Neural cell (in vitro differentiated cells): ENCODE data around the gene ENTPD1. TPM values are rescaled to one million over a fixed set of nuclear protein-coding genes. Genes with fewer than 3 reads are reported as not detected.

Experiments used
- H2AFZ ChIP-seq: fragments of 200-600, 300-800 bp; sonication (generic), shearing (Covaris generic); 2 replicates; pipeline ENCODE4 v1.6.0; 2014; ENCODE audit warnings: low read depth, mild to moderate bottlenecking, antibody characterized with exemption, low read length, moderate library complexity
- H3F3A ChIP-seq: fragments of 200-600 bp; shearing (Covaris generic); 2 replicates; pipeline ENCODE4 v1.6.1; 2016; ENCODE audit warnings: mild to moderate bottlenecking, moderate library complexity, mixed read lengths, antibody characterized with exemption, low read length; ENCODE audit not compliant: insufficient read depth, poor library complexity, severe bottlenecking
- H3K27ac ChIP-seq: fragments of 200-600, 300-800 bp; sonication (generic), shearing (Covaris generic); 2 replicates; pipeline ENCODE4 v1.5.1; 2014; ENCODE audit warnings: mild to moderate bottlenecking, low read length, moderate library complexity
- H3K27me3 ChIP-seq: fragments of 300-800, 200-600 bp; sonication (generic), shearing (Covaris generic); 2 replicates; pipeline ENCODE4 v1.6.0; 2014; ENCODE audit warnings: mild to moderate bottlenecking, low read depth, low read length, moderate library complexity; ENCODE audit not compliant: insufficient read depth
- H3K36me3 ChIP-seq: fragments of 300-800, 200-600 bp; sonication (generic), shearing (Covaris generic); 2 replicates; pipeline ENCODE4 v1.5.1; 2014; ENCODE audit warnings: mild to moderate bottlenecking, antibody characterized with exemption, low read length, moderate library complexity; ENCODE audit not compliant: insufficient read depth
- H3K4me2 ChIP-seq: fragments of 300-800, 200-600 bp; sonication (generic), shearing (Covaris generic); 2 replicates; pipeline ENCODE4 v1.6.0; 2014; ENCODE audit warnings: mild to moderate bottlenecking, low read length
- H3K4me3 ChIP-seq: fragments of 300-800, 200-600 bp; sonication (generic), shearing (Covaris generic); 2 replicates; pipeline ENCODE4 v1.5.1; 2014; ENCODE audit warnings: mild to moderate bottlenecking, low read length, moderate library complexity
- H3K79me2 ChIP-seq: fragments of 200-600 bp; shearing (Covaris generic); replicated peaks from 2 replicates; pipeline ENCODE4 v1.6.0; 2014; ENCODE audit warnings: mild to moderate bottlenecking, low read length, moderate library complexity; ENCODE audit not compliant: insufficient read depth
- H3K9ac ChIP-seq: fragments of 300-800, 200-600 bp; sonication (generic), shearing (Covaris generic); 2 replicates; pipeline ENCODE4 v1.6.1; 2016; ENCODE audit warnings: mild to moderate bottlenecking, low read length, mixed read lengths
- H3K9me2 ChIP-seq: fragments of 200-600 bp; shearing (Covaris generic); 2 replicates; pipeline ENCODE4 v1.6.1; 2016; ENCODE audit warnings: mild to moderate bottlenecking, low read length, mixed read lengths; ENCODE audit not compliant: insufficient read depth
- H3K9me3 ChIP-seq: fragments of 200-600, 300-800 bp; sonication (generic), shearing (Covaris generic); 2 replicates; pipeline ENCODE4 v1.6.1; 2016; ENCODE audit warnings: mild to moderate bottlenecking, mixed run types, low read length, moderate library complexity, mixed read lengths
- H4K20me1 ChIP-seq: fragments of 200-600 bp; shearing (Covaris generic); 2 replicates; pipeline ENCODE4 v1.6.1; 2016; ENCODE audit warnings: mild to moderate bottlenecking, mixed run types; ENCODE audit not compliant: insufficient read depth
- EP300 ChIP-seq: fragments of 450-650 bp; conservative IDR thresholded peaks from 2 replicates; pipeline ENCODE4 v1.6.1; 2014; ENCODE audit warnings: antibody characterized with exemption, mild to moderate bottlenecking, moderate library complexity; ENCODE audit not compliant: poor library complexity, severe bottlenecking
- EZH2 ChIP-seq: fragments of 200-600, 300-800 bp; shearing (Covaris generic), sonication (generic); IDR thresholded peaks from 2 replicates; pipeline ENCODE4 v1.6.1; 2014; ENCODE audit warnings: antibody characterized with exemption, low read length, borderline replicate concordance, mild to moderate bottlenecking; ENCODE audit not compliant: insufficient read depth, poor library complexity, severe bottlenecking
- MXI1 ChIP-seq: fragments of 450-650 bp; conservative IDR thresholded peaks from 2 replicates; pipeline ENCODE4 v1.6.1; 2014; ENCODE audit warnings: antibody characterized with exemption, mild to moderate bottlenecking; ENCODE audit not compliant: poor library complexity, severe bottlenecking
- POLR2AphosphoS5 ChIP-seq: IDR thresholded peaks from 2 replicates; pipeline ENCODE4 v1.6.1; 2012
- RAD21 ChIP-seq: fragments of 450-650 bp; conservative IDR thresholded peaks from 2 replicates; pipeline ENCODE4 v1.6.1; 2014; ENCODE audit warnings: antibody characterized with exemption, mild to moderate bottlenecking, moderate library complexity
- SMC3 ChIP-seq: fragments of 450-650 bp; conservative IDR thresholded peaks from 2 replicates; pipeline ENCODE4 v1.6.1; 2014; ENCODE audit warnings: antibody characterized with exemption, mild to moderate bottlenecking, moderate library complexity; ENCODE audit not compliant: poor library complexity
- TAF1 ChIP-seq: IDR thresholded peaks from 2 replicates; pipeline ENCODE4 v1.6.1; 2012; ENCODE audit warnings: low read depth
- polyA plus RNA-seq: library from polyadenylated mRNA; depleted of rRNA; stranded (reverse); fragments of >200 nt; gene quantifications from 2 replicates; pipeline ENCODE4 v1.2.3, GENCODE V29; 2014
- TF ChIP-seq, protein P1 (sequence below): IDR thresholded peaks from 2 replicates; pipeline ENCODE4 v1.6.1; 2012; ENCODE audit warnings: borderline replicate concordance
- TF ChIP-seq, protein P2 (sequence below): fragments of 450-650 bp; IDR thresholded peaks from 2 replicates; pipeline ENCODE4 v1.5.1; 2014; ENCODE audit warnings: antibody characterized with exemption, mild to moderate bottlenecking, moderate library complexity; ENCODE audit not compliant: poor library complexity, severe bottlenecking

The ENTPD1 gene
- polyA plus RNA-seq, 1 donor from 2014 or later, result 0.57 TPM

DNA sequence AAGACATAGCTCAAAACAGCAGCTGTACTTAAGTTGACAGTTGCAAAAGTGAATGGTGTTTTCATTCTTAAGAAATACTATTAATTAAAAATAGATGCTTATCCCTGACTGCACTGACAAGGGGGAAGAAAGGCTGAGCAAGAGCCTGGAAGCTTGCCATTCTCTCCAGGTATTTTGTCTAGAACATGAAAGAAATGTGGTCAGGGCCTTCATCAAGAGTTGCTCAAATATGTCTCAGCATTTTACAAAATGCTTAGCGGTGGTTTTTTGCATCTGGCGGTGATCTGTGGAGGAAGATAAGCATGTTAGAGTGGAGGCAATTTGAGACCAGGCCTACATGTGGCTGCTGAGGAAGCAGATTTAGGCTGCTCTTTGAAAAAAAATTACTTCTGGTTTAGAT is 105.4 kb downstream of the ENTPD1 start:
- Histone ChIP-seq H2AFZ (no peak overlapping the region), H3K9me2 (no peaks in the 10 kb centered on the region), H3K4me3 (no peak overlapping the region), H3K27me3 (no peaks in the 10 kb centered on the region), H3K9me3 (no peaks in the 10 kb centered on the region), H3K4me2 (no peak overlapping the region), H4K20me1 (no peaks in the 10 kb centered on the region), H3F3A (no peaks in the 10 kb centered on the region), H3K36me3 (no peaks in the 10 kb centered on the region), H3K79me2 (no peaks in the 10 kb centered on the region), H3K9ac (no peak overlapping the region), H3K27ac (no peak overlapping the region)
- TF ChIP-seq TAF1, result no peak
- no peak for TF ChIP-seq MXI1
- no peak for TF ChIP-seq EZH2
- TF ChIP-seq EP300, result no peak
- no peak for TF ChIP-seq SMC3
- TF ChIP-seq, protein P1, sequence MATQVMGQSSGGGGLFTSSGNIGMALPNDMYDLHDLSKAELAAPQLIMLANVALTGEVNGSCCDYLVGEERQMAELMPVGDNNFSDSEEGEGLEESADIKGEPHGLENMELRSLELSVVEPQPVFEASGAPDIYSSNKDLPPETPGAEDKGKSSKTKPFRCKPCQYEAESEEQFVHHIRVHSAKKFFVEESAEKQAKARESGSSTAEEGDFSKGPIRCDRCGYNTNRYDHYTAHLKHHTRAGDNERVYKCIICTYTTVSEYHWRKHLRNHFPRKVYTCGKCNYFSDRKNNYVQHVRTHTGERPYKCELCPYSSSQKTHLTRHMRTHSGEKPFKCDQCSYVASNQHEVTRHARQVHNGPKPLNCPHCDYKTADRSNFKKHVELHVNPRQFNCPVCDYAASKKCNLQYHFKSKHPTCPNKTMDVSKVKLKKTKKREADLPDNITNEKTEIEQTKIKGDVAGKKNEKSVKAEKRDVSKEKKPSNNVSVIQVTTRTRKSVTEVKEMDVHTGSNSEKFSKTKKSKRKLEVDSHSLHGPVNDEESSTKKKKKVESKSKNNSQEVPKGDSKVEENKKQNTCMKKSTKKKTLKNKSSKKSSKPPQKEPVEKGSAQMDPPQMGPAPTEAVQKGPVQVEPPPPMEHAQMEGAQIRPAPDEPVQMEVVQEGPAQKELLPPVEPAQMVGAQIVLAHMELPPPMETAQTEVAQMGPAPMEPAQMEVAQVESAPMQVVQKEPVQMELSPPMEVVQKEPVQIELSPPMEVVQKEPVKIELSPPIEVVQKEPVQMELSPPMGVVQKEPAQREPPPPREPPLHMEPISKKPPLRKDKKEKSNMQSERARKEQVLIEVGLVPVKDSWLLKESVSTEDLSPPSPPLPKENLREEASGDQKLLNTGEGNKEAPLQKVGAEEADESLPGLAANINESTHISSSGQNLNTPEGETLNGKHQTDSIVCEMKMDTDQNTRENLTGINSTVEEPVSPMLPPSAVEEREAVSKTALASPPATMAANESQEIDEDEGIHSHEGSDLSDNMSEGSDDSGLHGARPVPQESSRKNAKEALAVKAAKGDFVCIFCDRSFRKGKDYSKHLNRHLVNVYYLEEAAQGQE, result no peak
- TF ChIP-seq POLR2AphosphoS5, result no peak
- TF ChIP-seq, protein P2, sequence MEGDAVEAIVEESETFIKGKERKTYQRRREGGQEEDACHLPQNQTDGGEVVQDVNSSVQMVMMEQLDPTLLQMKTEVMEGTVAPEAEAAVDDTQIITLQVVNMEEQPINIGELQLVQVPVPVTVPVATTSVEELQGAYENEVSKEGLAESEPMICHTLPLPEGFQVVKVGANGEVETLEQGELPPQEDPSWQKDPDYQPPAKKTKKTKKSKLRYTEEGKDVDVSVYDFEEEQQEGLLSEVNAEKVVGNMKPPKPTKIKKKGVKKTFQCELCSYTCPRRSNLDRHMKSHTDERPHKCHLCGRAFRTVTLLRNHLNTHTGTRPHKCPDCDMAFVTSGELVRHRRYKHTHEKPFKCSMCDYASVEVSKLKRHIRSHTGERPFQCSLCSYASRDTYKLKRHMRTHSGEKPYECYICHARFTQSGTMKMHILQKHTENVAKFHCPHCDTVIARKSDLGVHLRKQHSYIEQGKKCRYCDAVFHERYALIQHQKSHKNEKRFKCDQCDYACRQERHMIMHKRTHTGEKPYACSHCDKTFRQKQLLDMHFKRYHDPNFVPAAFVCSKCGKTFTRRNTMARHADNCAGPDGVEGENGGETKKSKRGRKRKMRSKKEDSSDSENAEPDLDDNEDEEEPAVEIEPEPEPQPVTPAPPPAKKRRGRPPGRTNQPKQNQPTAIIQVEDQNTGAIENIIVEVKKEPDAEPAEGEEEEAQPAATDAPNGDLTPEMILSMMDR, result no peak
- no peak for TF ChIP-seq RAD21

DNA sequence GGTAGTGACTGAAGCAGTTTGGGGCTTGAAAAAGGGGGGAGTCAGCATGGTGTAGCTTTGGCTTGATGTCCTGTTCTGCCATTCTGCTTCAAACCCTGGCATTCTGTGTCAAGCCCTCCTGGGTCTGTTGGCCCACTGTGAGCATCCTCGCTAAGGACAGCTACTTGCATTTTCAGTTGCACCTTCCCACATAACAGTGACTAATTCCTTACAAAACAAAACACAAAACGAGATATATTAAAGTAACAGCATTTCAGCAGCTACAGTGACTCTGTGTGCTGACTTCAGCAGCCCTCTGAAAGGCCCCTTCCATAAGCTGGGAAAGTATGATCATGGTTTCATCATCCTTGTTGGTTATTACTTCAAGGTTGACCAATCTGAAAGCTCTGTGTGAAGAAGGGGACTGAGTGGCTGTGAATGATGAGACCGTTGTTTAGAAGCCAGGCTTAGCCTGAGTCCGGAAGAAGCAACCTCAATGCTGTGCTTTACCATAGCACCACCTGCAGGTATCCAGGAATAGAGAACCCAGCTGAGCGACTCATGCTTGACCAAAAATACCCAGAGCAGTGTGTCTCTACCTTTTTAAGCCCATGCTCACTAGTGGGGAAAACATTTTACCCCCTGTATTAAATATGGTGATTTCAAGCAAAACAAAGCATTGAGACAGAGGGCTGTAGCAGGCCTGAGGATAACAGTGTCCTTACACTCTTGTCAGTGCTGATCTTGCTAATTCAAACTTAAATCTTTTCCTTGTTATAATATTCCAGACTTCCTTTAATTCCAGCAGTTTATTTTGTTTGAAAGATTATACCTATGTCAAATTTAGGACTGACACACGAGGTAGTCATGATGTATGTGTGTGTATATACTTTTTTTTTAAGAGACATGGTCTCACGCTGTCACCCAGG is 109.2 kb downstream of the ENTPD1 start:
- H3K9ac ChIP-seq, result no peak overlapping the region
- H3K9me2 ChIP-seq, result no peaks in the 10 kb centered on the region
- TF ChIP-seq, protein P2, result peak; percentile 51
- TF ChIP-seq SMC3, result peak; percentile 24
- no peak for TF ChIP-seq POLR2AphosphoS5
- peak; percentile 35 for TF ChIP-seq RAD21
- no peak for TF ChIP-seq TAF1
- H3K4me3 ChIP-seq, result no peak overlapping the region
- no peak overlapping the region for H2AFZ ChIP-seq
- no peaks in the 10 kb centered on the region for H3K27me3 ChIP-seq
- H3K9me3 ChIP-seq, result no peaks in the 10 kb centered on the region
- H4K20me1 ChIP-seq, result no peaks in the 10 kb centered on the region
- H3K27ac ChIP-seq, result no peak overlapping the region
- H3K4me2 ChIP-seq, result no peak overlapping the region
- no peaks in the 10 kb centered on the region for H3K79me2 ChIP-seq
- H3K36me3 ChIP-seq, result no peaks in the 10 kb centered on the region
- no peaks in the 10 kb centered on the region for H3F3A ChIP-seq
